Right lobe of liver (tissue), 4 donors: ENCODE results near the gene GGCX.

Experiments used
- POLR2A ChIP-seq: fragments of 450-650 bp; IDR thresholded peaks from one replicate; pipeline ENCODE4 v1.6.1; 2017; ENCODE audit warnings: antibody characterized with exemption, mild to moderate bottlenecking
- TF ChIP-seq, protein P1 (sequence below), 4 donors: fragments of 200-600 bp in 3 of 4; fragments of 450-650 bp in 1 of 4; IDR thresholded peaks; one replicate each; pipeline versions ENCODE4 v1.5.1 to v1.8.0; 2016 to 2022; ENCODE audit warnings: antibody characterized with exemption in 4 of 4, mild to moderate bottlenecking in 2 of 4
- donor health status: DM: no; HTN: no; CAD: no.
- donor health status: DM: no; HTN: no; CAD: no.
- donor health status: DM: no; HTN: yes; CAD: no.

DNA sequence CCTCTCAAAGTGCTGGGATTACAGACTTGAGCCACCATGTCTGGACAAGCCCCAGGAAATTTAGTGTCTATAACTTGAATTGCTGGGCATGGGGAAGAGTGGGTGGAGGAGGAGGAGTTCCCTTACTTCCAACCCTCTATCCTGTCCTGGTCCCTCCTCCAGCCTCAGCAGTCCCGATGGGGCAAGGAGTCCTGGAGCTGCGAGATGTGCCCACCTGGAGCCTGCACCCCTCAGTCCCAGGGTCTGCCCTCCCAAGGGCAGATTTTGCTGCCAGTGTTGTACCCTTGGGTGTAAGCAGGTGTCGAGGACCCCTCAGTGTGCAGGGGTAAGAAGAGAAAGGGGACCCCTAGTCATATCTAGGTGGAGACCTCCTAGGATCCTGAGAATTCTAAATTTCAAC is 18.9 kb upstream of the GGCX start:
- TF ChIP-seq POLR2A, result no peak
- TF ChIP-seq, protein P1, sequence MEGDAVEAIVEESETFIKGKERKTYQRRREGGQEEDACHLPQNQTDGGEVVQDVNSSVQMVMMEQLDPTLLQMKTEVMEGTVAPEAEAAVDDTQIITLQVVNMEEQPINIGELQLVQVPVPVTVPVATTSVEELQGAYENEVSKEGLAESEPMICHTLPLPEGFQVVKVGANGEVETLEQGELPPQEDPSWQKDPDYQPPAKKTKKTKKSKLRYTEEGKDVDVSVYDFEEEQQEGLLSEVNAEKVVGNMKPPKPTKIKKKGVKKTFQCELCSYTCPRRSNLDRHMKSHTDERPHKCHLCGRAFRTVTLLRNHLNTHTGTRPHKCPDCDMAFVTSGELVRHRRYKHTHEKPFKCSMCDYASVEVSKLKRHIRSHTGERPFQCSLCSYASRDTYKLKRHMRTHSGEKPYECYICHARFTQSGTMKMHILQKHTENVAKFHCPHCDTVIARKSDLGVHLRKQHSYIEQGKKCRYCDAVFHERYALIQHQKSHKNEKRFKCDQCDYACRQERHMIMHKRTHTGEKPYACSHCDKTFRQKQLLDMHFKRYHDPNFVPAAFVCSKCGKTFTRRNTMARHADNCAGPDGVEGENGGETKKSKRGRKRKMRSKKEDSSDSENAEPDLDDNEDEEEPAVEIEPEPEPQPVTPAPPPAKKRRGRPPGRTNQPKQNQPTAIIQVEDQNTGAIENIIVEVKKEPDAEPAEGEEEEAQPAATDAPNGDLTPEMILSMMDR (IDR thresholded peaks at IDR 0.05), result no peak
